ENCODE measurements around the gene PRKAR2A. TPM values are rescaled to one million over a fixed set of nuclear protein-coding genes. Genes with fewer than 3 reads are reported as not detected.
"Not testable (repeated sequence)": the region's sequence is repeated elsewhere in the genome, so short reads cannot be mapped to it uniquely, and the experiment has no call there.

The PRKAR2A gene
- total RNA-seq, 1 donor from 2014 or later = 46.3 TPM

DNA sequence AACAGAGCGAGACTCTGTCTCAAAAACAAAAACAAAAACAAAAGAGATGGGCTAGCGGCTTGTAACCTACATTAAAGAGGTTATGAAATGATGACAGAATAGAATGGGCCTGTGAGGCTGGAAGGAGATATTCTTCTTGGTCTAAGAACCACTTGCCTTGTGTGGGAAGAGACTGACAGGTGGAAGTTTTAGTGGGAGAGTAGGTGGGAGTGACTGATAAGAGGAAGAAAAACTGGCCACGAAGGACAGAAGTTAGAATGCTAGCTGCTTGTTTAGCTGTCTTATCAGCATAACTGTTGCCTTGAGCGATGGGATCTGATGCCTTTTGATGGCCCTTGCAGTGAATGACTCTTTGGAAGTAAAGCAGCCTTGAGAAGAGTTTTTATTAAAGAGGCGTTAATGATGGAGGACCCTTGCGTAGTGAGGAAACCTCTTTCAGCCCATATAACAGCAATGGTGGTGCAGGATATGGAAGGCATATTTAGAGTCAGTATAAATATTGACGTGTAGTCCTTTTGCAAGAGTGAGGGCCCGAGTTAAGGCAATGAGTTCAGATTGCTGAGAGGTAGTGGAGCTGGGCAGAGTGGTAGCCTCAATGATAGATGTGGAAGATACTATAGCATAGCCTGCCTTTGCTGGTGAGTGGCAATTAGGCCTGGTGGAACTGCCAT, 122.4 kb downstream of the PRKAR2A start:
- not testable (repeated sequence) for ATAC-seq

DNA sequence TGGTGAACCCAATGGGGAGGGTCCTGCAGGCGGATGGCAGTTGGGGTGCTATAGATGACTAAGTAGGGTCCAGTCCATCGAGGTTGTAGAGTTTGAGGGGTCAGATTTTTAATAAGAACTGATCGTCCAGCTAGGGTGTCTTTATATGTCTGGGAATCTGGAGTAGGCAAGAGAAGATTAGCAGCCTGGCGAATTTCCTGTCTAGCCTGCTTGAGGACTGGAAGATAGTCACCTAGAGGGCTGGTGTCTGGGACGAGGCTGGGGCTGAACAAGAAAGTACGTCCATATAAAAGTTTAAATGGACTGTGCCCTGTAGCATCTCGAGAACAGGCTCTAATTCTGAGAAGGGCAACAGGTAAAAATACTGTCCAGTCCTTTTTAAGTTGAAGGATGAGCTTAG, 123.9 kb downstream of the PRKAR2A start:
- no peak for ATAC-seq

DNA sequence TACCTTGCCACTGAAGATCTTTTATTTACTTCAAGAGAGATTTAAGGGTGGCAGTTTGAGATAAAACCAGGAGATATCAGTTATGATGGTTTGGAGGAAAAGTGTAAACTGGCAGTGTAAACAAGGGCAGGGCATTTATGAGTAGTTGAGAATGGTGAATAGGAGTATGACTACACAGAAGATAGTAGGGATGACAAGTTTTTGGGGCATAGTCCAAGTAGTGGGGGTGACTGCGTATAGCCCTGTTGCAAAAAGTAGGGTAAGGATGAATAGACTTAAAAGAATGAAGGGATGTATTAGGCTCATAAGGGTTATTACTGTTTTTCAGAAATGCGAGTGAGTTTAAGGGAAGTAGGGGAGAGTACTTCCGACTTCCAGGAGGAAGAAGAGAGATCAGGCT, 124.4 kb downstream of the PRKAR2A start:
- ATAC-seq = not testable (repeated sequence)

DNA sequence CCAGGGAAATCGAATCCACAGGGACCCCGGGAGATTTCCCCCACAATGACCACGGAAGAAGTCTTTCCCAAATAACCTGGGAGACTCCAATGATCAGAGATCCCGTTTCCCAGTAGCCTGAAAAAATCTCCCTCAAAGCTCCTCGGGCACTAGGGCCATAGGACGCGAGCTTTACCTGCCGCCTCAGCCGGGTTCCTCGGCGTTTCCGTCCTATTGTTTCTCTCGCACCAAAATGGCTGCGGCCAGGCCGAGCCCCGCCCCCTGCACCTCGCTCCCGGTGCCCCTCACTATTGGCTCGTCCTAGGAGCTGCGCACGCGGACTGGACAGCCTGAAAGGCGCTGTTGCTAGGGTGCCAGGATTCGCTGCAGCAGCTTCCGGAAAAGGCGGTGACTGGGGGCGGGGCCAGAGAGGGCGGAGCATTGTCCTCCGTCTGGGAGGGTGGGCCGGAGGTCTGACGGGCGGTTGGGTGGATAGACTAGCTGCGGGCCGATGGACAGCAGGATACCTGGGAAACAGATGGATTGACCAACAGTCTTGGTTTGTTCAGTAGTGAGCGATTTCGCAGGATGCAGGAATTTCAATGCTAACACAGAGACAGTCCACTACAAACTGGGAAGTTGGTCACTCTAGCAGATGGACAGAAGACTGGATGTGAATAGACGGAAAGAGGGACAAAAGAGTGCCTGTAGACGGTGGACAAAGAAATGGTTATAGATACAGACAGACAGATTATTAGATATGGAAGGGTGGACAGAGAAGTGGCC, 130.5 kb downstream of the PRKAR2A start, which contains the start of gene IP6K2:
Gene IP6K2, minus strand, starts transcription at position 240 of the 765 bp plus-strand sequence. CDS start 21,930 bp downstream, outside the sequence.
- ATAC-seq = peak; percentile 98

DNA sequence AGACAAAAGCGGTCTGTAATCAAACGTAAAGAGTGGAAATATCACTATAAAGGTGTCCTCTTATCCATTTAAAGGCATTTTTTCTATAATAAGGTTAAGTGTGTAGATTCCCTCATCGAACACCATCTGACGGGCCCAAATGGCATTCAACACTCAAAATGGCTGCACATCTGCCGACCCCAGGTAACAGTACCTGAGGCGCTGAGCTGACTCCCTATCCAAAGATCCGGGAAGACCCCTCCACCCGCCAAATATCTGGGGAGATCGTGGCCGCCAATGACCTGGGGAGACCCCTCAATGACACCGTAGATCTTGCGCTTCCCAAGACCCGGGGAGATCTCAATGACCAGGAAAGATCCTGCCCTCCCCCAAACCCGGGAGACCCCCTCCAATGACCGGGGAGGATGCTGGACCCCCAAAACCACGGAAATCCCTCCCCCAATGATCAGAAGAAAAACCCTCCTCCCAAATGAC, 131.1 kb downstream of the PRKAR2A start:
- no peak for ATAC-seq

DNA sequence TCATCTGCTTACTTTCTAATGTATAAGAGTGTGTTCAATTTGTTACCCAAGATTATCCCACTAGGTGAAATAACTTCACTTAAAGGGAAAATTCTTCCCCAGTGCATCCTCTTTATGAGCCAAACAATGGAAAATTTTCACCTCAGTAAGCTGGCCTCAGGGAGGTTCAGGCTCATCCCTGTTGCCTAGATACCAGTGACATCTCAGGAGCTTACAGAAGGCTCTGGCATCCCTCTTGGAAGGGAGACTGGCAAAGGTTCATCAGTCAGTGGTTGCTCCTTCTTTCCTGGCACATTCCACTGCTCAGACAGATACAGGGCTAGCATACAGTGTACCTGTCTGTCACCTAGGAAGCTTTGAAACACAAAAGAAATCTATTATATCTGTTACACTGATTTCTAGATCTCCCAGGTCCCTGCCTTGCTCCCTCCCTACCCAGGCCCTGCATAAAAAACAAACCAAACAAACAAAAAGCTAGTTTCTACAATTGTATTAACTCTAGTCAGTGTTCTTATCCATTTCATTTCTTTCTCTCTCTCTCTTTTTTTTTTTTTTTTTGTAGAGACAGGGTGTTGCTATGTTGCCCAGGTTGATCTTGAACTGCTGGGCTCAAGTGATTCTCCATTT, 132.4 kb downstream of the PRKAR2A start:
- ATAC-seq = no peak

DNA sequence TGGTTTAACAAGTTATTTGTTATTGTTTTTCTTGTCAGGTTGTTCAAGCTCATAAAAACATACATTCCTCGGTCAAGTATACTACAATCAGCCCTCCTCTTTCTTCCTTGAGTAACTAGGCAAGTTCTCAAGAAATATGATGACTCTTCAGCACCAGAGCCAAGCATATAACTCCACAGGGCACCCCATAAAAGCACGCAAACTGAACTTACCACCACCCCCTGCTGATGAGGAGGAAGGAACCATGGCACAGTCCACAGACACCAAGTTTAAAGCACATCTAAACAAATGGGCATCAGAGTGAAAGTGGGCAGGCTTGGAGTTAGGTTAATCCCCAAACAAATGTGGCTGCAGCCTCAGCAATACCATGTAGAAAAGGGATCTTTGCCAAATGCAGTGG, 135.9 kb downstream of the PRKAR2A start:
- ATAC-seq = no peak

DNA sequence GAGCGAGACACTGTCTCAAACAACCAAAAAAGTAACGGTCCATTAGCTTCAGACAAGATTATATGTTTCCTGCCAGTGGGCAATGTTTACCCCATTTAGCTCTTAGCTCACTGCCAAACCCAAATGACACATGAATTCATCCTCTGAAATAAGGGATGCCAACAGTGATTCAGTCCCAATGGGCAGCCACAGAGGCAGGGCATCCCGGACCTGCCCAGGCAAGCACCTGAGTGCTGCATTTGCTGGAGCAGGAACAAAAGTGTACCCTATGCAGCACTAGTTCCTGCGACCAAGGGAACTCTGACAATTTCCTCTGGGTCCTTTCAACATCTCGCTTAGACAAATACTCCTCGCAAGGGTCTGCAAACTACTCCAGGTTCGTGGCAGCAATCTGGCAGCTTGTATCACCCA, 138.6 kb downstream of the PRKAR2A start:
- peak; percentile 94 for ATAC-seq

DNA sequence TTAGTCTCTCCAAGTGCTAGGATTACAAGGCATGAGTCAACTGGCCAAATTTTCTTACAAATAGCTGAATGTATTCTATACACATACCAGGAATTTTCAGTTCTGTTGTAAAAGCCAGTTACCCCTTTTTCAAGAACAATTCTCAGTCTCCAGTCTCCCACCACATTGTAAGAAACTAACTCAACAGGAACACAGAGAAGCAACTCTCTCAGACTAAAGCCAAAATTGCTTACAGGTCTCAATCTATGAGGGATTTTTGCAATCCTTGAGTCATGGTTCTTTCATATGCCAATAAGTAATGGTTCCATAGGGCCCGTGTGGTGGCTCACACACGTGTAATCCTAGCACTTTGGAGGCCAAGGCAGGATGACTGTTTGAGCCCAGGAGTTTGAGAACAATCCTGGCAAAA, 139.2 kb downstream of the PRKAR2A start:
- ATAC-seq = peak; percentile 66

DNA sequence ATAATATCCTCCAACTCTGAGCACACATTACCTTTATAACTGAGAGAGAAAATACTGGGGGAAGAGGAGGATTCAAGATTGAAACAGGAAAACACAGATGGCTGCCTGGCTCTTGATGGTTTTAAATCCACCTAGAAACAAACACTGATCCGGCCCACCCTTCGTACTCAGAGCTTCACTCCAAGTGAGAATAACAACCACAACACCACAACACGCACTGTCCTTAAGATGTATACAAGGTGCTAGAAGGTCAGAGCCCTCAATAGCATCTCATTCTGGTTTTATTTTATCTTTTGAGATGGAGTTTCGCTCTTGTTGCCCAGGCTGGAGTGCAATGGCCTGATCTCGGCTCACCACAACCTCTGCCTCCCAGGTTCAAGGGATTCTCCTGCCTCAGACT, 140.5 kb downstream of the PRKAR2A start:
- no peak for ATAC-seq

DNA sequence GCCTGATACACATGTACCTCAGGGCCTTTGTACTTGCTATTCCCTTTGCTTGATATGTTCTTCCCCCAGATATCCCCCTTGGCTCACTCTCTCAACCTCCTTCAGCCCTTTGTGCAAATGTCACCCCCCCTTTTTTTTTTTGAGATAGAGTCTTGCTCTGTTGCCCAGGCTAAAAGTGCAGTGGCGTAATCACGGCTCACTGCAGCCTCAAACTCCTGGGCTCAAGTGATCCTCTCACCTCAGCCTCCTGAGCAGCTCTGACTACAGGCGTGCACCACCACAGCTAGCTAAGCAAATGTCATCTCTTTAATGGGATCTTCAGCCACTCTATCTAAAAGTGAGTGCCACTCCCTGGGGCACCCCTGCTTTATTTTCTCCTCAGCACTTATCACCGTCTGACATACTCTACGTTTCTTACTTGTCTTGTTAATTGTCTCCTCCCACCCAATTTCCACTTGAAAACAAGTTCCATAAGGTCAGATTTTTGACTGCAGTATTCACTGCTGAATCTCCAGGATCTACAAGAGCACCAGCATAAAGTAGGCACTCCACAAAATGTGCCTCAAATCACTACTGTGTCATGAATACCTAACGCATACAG, 145.3 kb downstream of the PRKAR2A start:
- ATAC-seq = no peak

DNA sequence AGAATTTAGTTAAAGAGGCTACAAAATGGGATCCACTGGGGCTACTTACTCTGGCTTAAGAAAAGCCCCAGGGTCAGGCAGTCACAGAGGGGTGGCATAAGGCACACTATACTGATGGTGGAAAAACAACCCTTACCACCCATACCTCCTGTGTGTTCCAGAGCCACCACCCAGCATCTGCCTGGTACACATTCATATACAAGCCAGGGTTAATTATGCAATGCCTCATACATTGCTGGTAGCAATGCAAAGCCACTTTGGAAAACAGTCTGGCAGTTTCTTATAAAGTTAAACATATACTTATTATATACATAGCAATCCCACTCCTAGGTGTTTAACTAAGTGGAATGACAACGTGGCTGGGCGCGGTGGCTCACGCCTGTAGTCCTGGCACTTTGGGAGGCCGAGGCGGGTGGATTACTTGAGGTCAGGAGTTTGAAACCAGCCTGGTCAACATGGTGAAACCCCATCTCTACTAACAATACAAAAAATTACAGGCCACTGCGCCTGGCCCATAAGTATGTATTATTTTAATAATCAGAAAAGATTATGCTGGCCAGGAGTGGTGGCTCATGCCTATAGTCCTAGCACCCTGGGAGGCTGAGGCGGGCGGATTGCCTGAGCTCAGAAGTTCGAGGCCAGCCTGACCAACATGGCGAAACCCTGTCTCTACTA, 146.8 kb downstream of the PRKAR2A start:
- ATAC-seq = no peak

DNA sequence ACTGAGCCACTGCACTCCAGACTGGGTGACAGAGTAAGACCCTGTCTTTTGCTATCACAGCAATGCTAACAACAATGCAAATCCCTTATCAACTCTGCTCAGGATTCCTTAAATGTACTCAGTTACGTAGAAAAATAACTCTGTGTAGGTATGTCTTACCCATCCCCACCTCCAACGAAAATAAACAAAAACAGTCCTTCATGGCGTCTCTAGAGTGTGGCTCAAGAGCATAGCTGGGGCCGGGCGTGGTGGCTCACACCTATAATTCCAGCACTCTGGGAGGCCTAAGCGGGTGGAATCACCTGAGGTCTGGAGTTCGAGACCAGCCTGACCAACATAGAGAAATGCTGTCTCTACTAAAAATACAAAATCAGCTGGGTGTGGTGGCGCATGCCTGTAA, 148.8 kb downstream of the PRKAR2A start:
- no peak for ATAC-seq

DNA sequence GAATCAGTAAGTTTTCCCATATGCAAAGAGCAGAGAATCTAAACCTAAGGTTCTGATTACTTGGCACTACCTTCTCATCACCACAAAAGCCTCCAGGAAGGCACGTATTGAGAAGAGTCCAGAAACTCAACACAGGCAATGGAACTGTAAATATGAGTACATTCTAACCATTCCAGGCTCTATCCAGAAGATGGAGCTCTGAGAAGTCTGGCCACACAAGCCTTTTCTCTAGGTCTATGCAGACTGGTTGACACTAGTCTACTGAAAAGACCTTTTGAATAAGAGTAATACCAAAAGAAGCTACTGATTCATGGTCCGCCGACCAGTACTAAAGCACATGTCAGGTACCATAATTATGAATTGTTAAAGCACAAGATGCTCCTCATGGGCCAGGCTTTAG, 149.7 kb downstream of the PRKAR2A start:
- peak; percentile 14 for ATAC-seq

DNA sequence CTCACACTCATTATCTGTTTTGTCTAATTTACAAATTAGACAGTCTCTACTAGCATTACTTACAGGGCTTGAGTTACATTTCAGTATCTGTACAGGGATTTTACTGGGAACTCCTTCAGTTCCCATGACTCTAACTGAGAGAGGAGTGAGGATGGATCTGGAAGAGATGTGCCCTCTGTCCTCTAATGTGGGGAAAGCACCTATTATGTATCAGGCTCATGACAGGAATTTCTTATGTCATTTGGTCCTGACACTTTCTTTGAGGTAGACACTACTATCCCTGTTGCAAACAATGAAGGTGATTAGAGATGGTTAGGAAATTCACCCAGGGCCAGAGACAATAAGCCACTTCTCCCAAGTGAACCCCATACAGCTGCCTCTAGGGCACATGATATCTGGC, 151.1 kb downstream of the PRKAR2A start:
- ATAC-seq = no peak

Other genes starting within 250 kb of the PRKAR2A start
- gene UQCRC1, start 238.2 kb downstream of the PRKAR2A start, total RNA-seq = 258 TPM
- gene TMEM89, start 226.1 kb downstream of the PRKAR2A start, total RNA-seq = not detected
- 7.9 TPM for gene SLC26A6, start 212.4 kb downstream of the PRKAR2A start, total RNA-seq
- 0.88 TPM for gene CELSR3, start 185.0 kb downstream of the PRKAR2A start, total RNA-seq
- 12.6 TPM for gene NCKIPSD, start 162.0 kb downstream of the PRKAR2A start, total RNA-seq
- gene IP6K2, start 130.7 kb downstream of the PRKAR2A start, total RNA-seq = 53.1 TPM
- gene SLC25A20, start 51.0 kb upstream of the PRKAR2A start, total RNA-seq = 4.7 TPM
- gene ARIH2, start 71.0 kb upstream of the PRKAR2A start, total RNA-seq = 48.6 TPM
- 8.4 TPM for gene P4HTM, start 142.4 kb upstream of the PRKAR2A start, total RNA-seq
- 36.3 TPM for gene WDR6, start 159.5 kb upstream of the PRKAR2A start, total RNA-seq
- gene DALRD3, start 170.7 kb upstream of the PRKAR2A start, total RNA-seq = 33.1 TPM
- gene NDUFAF3, start 174.2 kb upstream of the PRKAR2A start, total RNA-seq = 44.0 TPM
- 270 TPM for gene IMPDH2, start 181.5 kb upstream of the PRKAR2A start, total RNA-seq
- 62.4 TPM for gene QRICH1, start 246.2 kb upstream of the PRKAR2A start, total RNA-seq